HG03175 (cell line): ENCODE data around the gene APOBEC3C.
"Not testable (repeated sequence)": the region's sequence is repeated elsewhere in the genome, so short reads cannot be mapped to it uniquely, and the experiment has no call there.

Source experiments
- ATAC-seq: cut with Tn5 transposase; IDR thresholded peaks from one replicate; pipeline ENCODE4 v1.9.1; 2021; ENCODE audit warnings: mild to moderate bottlenecking, moderate library complexity; ENCODE audit not compliant: unreplicated experiment

The APOBEC3C gene

DNA sequence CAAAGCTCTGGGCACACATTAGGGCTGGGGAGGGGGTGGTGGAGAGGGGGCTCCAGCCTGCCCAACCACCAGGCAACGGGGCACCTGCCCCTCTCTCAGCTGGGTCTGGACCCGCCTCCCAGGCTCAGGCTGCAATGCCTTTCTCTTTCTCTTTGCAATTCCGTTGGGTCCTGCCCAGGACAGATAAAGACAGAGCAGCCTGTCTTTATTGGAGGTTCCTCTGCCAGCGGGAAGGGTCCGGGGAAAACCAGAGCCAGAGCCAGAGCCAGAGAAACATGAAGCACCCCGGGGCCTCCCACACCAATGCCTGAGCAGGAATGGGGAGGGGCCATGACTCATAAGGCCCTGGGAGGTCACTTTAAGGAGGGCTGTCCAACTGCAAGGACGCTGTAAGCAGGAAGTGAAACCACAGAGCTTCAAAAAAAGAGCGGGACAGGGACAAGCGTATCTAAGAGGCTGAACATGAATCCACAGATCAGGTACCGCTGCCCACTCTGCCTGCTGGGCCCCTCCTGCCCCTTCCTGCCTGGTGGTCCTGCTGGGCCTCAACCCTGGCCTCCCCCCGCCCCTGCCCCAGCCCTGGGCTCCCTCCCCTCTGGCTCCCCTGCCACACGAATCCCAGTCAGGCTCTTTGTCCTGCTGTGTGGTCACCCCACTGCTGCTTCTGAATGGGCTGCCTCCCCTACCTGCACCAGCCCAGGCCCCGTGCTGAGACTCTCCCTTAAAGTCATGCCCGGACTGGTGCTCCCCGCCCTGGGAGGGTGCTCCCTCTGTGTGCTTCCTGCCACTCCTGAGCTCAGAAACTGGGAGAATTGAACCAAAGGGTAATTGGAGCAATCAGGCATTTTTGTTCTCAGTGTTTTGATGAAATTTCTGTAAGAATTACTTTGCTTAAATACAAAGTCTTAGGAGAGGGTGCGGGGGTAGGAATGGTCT is 31.8 kb upstream of the APOBEC3C start, which contains the start of gene APOBEC3B:
Gene APOBEC3B (plus strand): TSS at position 356 of the 936 bp plus-strand sequence. CDS start 107 bp downstream, at position 463.
- peak; percentile 60 for ATAC-seq

DNA sequence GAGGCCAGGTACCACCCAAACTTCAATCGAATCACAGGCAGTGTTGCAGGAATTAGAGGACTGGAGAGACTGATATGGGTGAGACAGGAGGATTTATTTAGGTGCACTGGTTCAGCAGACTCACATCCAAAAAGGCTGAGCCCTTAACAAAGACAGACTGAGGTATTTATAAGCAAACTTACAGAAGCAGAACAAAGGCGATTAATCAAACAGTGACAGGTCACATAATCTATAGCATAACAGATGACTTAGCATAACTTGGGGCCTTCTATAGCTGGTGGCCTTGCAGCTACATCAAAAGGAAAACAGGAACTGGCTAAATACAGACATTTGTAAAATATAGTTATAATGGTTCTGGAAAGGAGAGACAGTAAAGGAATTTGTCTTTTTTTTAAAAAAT is 29.8 kb upstream of the APOBEC3C start:
- no peak for ATAC-seq

- peak; percentile 71 for ATAC-seq
Observed at GRCh38 chr22:38984784-38985757, 29.0 kb upstream of the APOBEC3C start.

GRCh38 chr22:38986629-38987028 is 27.4 kb upstream of the APOBEC3C start:
- no peak for ATAC-seq

GRCh38 chr22:38987171-38987895 is 26.7 kb upstream of the APOBEC3C start:
- no peak for ATAC-seq

GRCh38 chr22:38989466-38989865 is 24.6 kb upstream of the APOBEC3C start:
- ATAC-seq: no peak

DNA sequence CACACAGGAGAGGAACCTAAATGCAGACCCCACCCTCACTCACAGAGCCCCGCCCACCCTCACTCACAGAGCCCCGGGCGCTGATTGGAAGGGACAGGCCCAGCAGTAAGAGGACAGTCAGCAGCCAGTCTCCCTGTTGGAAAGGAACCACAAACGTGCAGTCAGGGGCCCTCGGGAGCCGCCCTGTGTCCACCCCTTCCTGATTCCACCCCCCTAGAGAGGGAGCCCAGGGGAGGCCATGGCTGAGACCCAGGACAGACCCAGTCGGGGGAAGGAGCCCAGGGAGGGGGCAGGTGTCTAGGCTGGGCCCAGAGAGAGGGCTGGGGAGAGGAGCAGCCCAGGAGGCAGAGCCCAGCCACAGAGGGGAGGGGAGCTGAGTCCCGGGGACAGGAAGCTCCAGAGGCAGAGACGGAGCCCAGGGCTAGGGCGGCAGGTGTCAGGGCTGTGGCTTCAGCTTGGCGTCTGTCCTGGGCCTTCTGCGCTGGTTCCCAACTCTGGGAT is 21.1 kb upstream of the APOBEC3C start:
- not testable (repeated sequence) for ATAC-seq

GRCh38 chr22:38996105-38996504 is 18.0 kb upstream of the APOBEC3C start:
- ATAC-seq: no peak

DNA sequence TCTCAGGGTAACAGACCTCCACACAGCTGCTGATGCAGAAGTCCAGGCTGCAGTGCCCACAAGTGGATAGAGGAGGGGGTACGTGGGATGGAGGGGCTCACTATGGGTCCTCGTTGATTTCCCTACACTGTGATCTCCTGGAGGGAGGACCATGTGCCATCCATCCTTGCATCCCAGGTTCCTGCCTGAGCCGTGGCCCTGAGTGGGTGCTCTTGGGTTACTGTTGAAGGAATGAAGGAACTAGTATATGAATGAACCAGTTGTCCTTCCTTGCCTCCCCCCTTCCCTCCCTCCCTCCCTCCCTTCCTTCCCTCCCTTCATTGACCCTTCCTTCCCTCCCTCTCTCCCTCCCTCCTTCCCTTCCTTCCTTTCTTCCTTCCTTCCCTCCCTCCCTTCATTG is 16.5 kb upstream of the APOBEC3C start:
- ATAC-seq: no peak

GRCh38 chr22:39003165-39003638 is 10.9 kb upstream of the APOBEC3C start:
- ATAC-seq: peak; percentile 72

GRCh38 chr22:39007177-39007576 is 6.9 kb upstream of the APOBEC3C start:
- ATAC-seq: no peak

DNA sequence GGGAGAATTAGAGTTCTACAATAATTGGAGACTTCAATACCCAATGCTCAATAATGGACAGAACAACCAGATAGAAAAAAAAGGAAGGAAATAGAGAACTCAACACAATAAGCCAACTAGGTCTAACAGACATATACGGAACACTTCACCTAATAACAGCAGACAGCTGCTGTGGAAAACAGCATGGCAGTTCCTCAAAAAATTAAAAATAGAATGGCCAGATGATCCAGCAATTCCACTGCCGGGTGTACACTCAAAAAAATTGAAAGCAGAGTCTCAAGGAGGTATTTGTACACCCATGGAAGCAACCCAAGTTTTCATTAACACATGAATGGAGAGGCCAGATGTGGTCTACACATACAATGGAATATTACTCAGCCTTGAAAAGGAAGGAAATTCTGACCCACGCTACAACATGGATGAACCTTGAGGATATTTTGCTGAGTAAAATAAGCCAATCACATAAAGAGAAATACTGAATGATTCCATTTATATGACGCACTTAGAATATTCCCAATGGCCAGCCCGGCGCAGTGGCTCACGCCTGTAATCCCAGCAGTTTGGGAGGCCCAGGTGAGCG is 5.7 kb upstream of the APOBEC3C start:
- ATAC-seq: not testable (repeated sequence)

- no peak for ATAC-seq
Observed at GRCh38 chr22:39010946-39011345, 3.1 kb upstream of the APOBEC3C start.

GRCh38 chr22:39012533-39013511 is 1.2 kb upstream of the APOBEC3C start:
- no peak for ATAC-seq

DNA sequence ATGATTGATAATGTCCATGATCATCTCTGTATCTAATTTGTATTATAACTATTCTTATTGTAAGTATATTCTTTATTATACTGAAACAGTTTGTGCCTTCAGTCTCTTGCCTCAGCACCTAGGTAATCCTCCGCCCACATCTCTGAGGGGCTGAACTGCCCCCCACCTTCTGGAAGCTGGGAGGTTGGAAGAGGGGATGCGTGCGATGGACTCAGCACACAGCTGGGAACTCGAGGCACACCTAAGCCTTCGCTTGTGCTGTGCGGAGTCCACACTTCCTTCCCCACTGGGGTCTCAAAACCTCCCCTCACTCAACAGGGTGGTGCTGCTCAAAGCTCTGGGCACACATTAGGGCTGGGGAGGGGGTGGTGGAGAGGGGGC is 506 bp upstream of the APOBEC3C start:
- peak; percentile 40 for ATAC-seq

DNA sequence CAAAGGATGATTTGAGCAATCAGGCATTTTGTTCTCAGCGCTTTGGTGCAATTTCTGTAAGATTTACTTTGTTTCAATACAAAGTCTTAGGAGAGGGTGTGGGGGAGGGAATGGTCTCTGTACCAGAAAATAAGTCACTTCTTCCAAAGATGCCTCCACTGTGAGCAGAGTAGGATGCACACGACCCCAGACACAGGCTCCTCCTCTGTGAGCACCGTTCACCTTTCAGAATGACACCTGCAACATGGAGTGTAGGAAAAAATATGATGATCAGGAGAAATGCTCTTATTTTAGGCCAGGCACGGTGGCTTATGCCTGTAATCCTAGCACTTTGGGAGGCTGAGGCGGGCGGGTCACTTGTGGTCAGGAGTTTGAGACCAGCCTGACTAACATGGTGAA is 665 bp downstream of the APOBEC3C start:
- not testable (repeated sequence) for ATAC-seq

GRCh38 chr22:39016592-39016991 is 2.5 kb downstream of the APOBEC3C start:
- ATAC-seq: no peak

DNA sequence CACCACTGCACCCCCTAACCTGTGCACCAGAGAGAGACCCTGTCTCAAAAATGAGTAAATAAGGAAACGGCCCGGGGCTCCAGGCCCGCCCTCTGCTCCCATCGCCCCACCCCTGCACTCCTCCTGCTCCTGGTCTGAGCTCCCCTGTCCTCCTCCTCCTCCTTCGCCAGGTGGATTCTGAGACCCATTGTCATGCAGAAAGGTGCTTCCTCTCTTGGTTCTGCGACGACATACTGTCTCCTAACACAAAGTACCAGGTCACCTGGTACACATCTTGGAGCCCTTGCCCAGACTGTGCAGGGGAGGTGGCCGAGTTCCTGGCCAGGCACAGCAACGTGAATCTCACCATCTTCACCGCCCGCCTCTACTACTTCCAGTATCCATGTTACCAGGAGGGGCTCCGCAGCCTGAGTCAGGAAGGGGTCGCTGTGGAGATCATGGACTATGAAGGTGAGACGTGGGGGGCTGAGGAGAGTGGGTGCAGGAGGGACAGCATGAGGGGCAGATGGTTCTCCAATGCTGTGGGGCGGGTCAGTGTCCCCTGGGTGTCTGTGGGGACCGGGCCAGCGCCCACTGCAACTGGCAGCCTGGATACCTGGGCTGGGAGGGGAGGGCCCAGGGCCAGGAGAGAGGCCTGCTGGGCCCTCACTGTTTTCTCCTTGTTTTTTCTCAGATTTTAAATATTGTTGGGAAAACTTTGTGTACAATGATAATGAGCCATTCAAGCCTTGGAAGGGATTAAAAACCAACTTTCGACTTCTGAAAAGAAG is 3.7 kb downstream of the APOBEC3C start:
- ATAC-seq: no peak
